ENCODE measurements around the gene GAL3ST1.

Gene GAL3ST1

GRCh38 chr22:30521368-30522156, 52.9 kb downstream of the GAL3ST1 start:
- no peaks in the 10 kb centered on the region for H3K9me3 Mint-ChIP-seq
- no peak overlapping the region for H3K27ac Mint-ChIP-seq

GRCh38 chr22:30519842-30520425, 54.5 kb downstream of the GAL3ST1 start:
- Mint-ChIP-seq H3K36me3 (ENCODE audit: low read depth) (no peaks in the 10 kb centered on the region), H3K27me3 (ENCODE audit: low read depth) (peaks cover 3% of the 10 kb centered on the region)

More at GRCh38 chr22:30521368-30522156, 52.9 kb downstream of the GAL3ST1 start:
- no peaks in the 10 kb centered on the region for H3K36me3 Mint-ChIP-seq (ENCODE audit: low read depth)
- no peak for DNase-seq (ENCODE audit: low spot score)
- no peak overlapping the region for H3K4me3 Mint-ChIP-seq
- H3K4me1 Mint-ChIP-seq (ENCODE audit: low read depth), result no peaks in the 10 kb centered on the region
- peaks cover 3% of the 10 kb centered on the region for H3K27me3 Mint-ChIP-seq (ENCODE audit: low read depth)

GRCh38 chr22:30516731-30517130, 57.7 kb downstream of the GAL3ST1 start:
- Mint-ChIP-seq H3K9me3 (no peaks in the 10 kb centered on the region), H3K36me3 (ENCODE audit: low read depth) (no peaks in the 10 kb centered on the region), H3K4me1 (ENCODE audit: low read depth) (no peaks in the 10 kb centered on the region), H3K4me3 (no peak overlapping the region), H3K27me3 (ENCODE audit: low read depth) (peaks cover under 1% of the 10 kb centered on the region), H3K27ac (no peak overlapping the region)
- no peak for DNase-seq (ENCODE audit: low spot score)

More at GRCh38 chr22:30519842-30520425, 54.5 kb downstream of the GAL3ST1 start:
- H3K9me3 Mint-ChIP-seq, result no peaks in the 10 kb centered on the region
- no peak for DNase-seq (ENCODE audit: low spot score)
- H3K27ac Mint-ChIP-seq, result no peak overlapping the region
- H3K4me3 Mint-ChIP-seq, result no peak overlapping the region
- H3K4me1 Mint-ChIP-seq (ENCODE audit: low read depth), result no peaks in the 10 kb centered on the region

GRCh38 chr22:30516273-30516672, 58.2 kb downstream of the GAL3ST1 start:
- H3K9me3 Mint-ChIP-seq, result no peaks in the 10 kb centered on the region
- no peaks in the 10 kb centered on the region for H3K36me3 Mint-ChIP-seq (ENCODE audit: low read depth)
- no peak overlapping the region for H3K4me3 Mint-ChIP-seq
- no peak for DNase-seq (ENCODE audit: low spot score)
- H3K27ac Mint-ChIP-seq, result no peak overlapping the region
- no peaks in the 10 kb centered on the region for H3K27me3 Mint-ChIP-seq (ENCODE audit: low read depth)
- no peaks in the 10 kb centered on the region for H3K4me1 Mint-ChIP-seq (ENCODE audit: low read depth)

- no peaks in the 10 kb centered on the region for H3K27me3 Mint-ChIP-seq (ENCODE audit: low read depth)
- no peaks in the 10 kb centered on the region for H3K9me3 Mint-ChIP-seq
- H3K4me3 Mint-ChIP-seq, result no peak overlapping the region
- no peaks in the 10 kb centered on the region for H3K4me1 Mint-ChIP-seq (ENCODE audit: low read depth)
- no peaks in the 10 kb centered on the region for H3K36me3 Mint-ChIP-seq (ENCODE audit: low read depth)
- H3K27ac Mint-ChIP-seq, result no peak overlapping the region
- no peak for DNase-seq (ENCODE audit: low spot score)
Observed at GRCh38 chr22:30514252-30514651, 60.2 kb downstream of the GAL3ST1 start.

- Mint-ChIP-seq H3K4me1 (ENCODE audit: low read depth) (no peaks in the 10 kb centered on the region), H3K27me3 (ENCODE audit: low read depth) (no peaks in the 10 kb centered on the region), H3K36me3 (ENCODE audit: low read depth) (no peaks in the 10 kb centered on the region), H3K9me3 (no peaks in the 10 kb centered on the region), H3K27ac (no peak overlapping the region), H3K4me3 (no peak overlapping the region)
- DNase-seq (ENCODE audit: low spot score), result no peak
Observed at GRCh38 chr22:30513462-30513861, 61.0 kb downstream of the GAL3ST1 start.

GRCh38 chr22:30511911-30512310, 62.6 kb downstream of the GAL3ST1 start:
- peaks cover 3% of the 10 kb centered on the region for H3K27me3 Mint-ChIP-seq (ENCODE audit: low read depth)
- no peak overlapping the region for H3K4me3 Mint-ChIP-seq
- no peaks in the 10 kb centered on the region for H3K4me1 Mint-ChIP-seq (ENCODE audit: low read depth)
- DNase-seq (ENCODE audit: low spot score), result no peak
- H3K36me3 Mint-ChIP-seq (ENCODE audit: low read depth), result no peaks in the 10 kb centered on the region
- no peak overlapping the region for H3K27ac Mint-ChIP-seq
- H3K9me3 Mint-ChIP-seq, result no peaks in the 10 kb centered on the region

- Mint-ChIP-seq H3K4me1 (ENCODE audit: low read depth) (no peaks in the 10 kb centered on the region), H3K36me3 (ENCODE audit: low read depth) (no peaks in the 10 kb centered on the region), H3K9me3 (no peaks in the 10 kb centered on the region), H3K27ac (no peak overlapping the region), H3K27me3 (ENCODE audit: low read depth) (peaks cover 8% of the 10 kb centered on the region), H3K4me3 (no peak overlapping the region)
- no peak for DNase-seq (ENCODE audit: low spot score)
Observed at GRCh38 chr22:30511109-30511508, 63.4 kb downstream of the GAL3ST1 start.

GRCh38 chr22:30508216-30508615, 66.2 kb downstream of the GAL3ST1 start:
- Mint-ChIP-seq H3K4me3 (no peak overlapping the region), H3K4me1 (ENCODE audit: low read depth) (no peaks in the 10 kb centered on the region), H3K27ac (no peak overlapping the region), H3K36me3 (ENCODE audit: low read depth) (no peaks in the 10 kb centered on the region), H3K9me3 (no peaks in the 10 kb centered on the region), H3K27me3 (ENCODE audit: low read depth) (peaks cover 29% of the 10 kb centered on the region)
- no peak for DNase-seq (ENCODE audit: low spot score)

- DNase-seq (ENCODE audit: low spot score), result no peak
- Mint-ChIP-seq H3K4me3 (no peak overlapping the region), H3K36me3 (ENCODE audit: low read depth) (no peaks in the 10 kb centered on the region), H3K27me3 (ENCODE audit: low read depth) (peaks cover 31% of the 10 kb centered on the region), H3K4me1 (ENCODE audit: low read depth) (no peaks in the 10 kb centered on the region), H3K9me3 (no peaks in the 10 kb centered on the region), H3K27ac (no peak overlapping the region)
Observed at GRCh38 chr22:30507670-30508069, 66.8 kb downstream of the GAL3ST1 start.

GRCh38 chr22:30506507-30506968, 67.9 kb downstream of the GAL3ST1 start:
- Mint-ChIP-seq H3K9me3 (no peaks in the 10 kb centered on the region), H3K27me3 (ENCODE audit: low read depth) (peaks cover 31% of the 10 kb centered on the region)

More at GRCh38 chr22:30506507-30506968, 67.9 kb downstream of the GAL3ST1 start:
- DNase-seq (ENCODE audit: low spot score), result no peak
- Mint-ChIP-seq H3K4me1 (ENCODE audit: low read depth) (no peaks in the 10 kb centered on the region), H3K27ac (no peak overlapping the region), H3K4me3 (no peak overlapping the region), H3K36me3 (ENCODE audit: low read depth) (no peaks in the 10 kb centered on the region)

Measured in T-helper 2 cell treated with Interferon-gamma antibody and Interleukin-4, amounts not matched to agents 5 μg/mL and 100 μg/mL, for 36 hours (primary cell).